HFFc6 (cell line): ENCODE measurements around the gene MYCL. TPM values are rescaled to one million over a fixed set of nuclear protein-coding genes. Genes with fewer than 3 reads are reported as not detected.

Source experiments
- DNase-seq: peaks from one replicate; pipeline ENCODE4 v3.0.0-alpha.2; 2018
- H3K27ac Mint-ChIP-seq: 2 replicates; pipeline ENCODE4 v1.8.0; 2020; ENCODE audit warnings: mild to moderate bottlenecking, mixed read lengths
- H3K27me3 Mint-ChIP-seq: 2 replicates; pipeline ENCODE4 v1.8.0; 2021; ENCODE audit warnings: mild to moderate bottlenecking, moderate library complexity, mixed read lengths; ENCODE audit not compliant: insufficient read depth
- H3K36me3 Mint-ChIP-seq: 2 replicates; pipeline ENCODE4 v1.8.0; 2021; ENCODE audit warnings: low read depth, mixed read lengths
- H3K4me1 Mint-ChIP-seq: 2 replicates; pipeline ENCODE4 v1.8.0; 2020; ENCODE audit warnings: low read depth, mixed read lengths
- H3K4me3 Mint-ChIP-seq: 2 replicates; pipeline ENCODE4 v1.8.0; 2020; ENCODE audit warnings: mild to moderate bottlenecking, moderate library complexity, mixed read lengths
- H3K9me3 Mint-ChIP-seq: 2 replicates; pipeline ENCODE4 v1.8.0; 2020; ENCODE audit warnings: mild to moderate bottlenecking, mixed read lengths
- CTCF ChIP-seq: fragments of 200-600 bp; sonication (generic); IDR thresholded peaks from 2 replicates; pipeline ENCODE4 v1.5.0; 2021; ENCODE audit warnings: antibody characterized with exemption, mild to moderate bottlenecking
- total RNA-seq, 6 experiments: library from RNA; stranded (reverse); fragmentation: NEBNext Ultra II Directional; extraction: Animal tissue kit (Norgen Biotek cat#: 25700); gene quantifications; 2 replicates in 1 of 6; 3 replicates in 5 of 6; pipeline ENCODE4 v1.2.3, GENCODE V29; 2021

MYCL gene
- total RNA-seq, 6 experiments from 2014 or later = 0.17 to 0.52 (median 0.21) TPM

- peaks cover 9% of the 10 kb centered on the region; the same call in 1 of the 2 replicates for H3K36me3 Mint-ChIP-seq
- DNase-seq = no peak
- no peaks in the 10 kb centered on the region for H3K27me3 Mint-ChIP-seq
- peaks cover 13% of the 10 kb centered on the region for H3K4me1 Mint-ChIP-seq
- H3K4me3 Mint-ChIP-seq = no peak overlapping the region
- no peak overlapping the region for H3K27ac Mint-ChIP-seq
- H3K9me3 Mint-ChIP-seq = no peaks in the 10 kb centered on the region
- no peak for TF ChIP-seq CTCF
These were observed 49.4 kb downstream of the MYCL start for GRCh38 chr1:39852214-39852791.

- Mint-ChIP-seq H3K4me1 (peaks cover 29% of the 10 kb centered on the region), H3K27me3 (no peaks in the 10 kb centered on the region), H3K4me3 (no peak overlapping the region), H3K36me3 (peaks cover 9% of the 10 kb centered on the region; the same call in 1 of the 2 replicates), H3K27ac (no peak overlapping the region), H3K9me3 (no peaks in the 10 kb centered on the region)
- DNase-seq = no peak
- TF ChIP-seq CTCF = no peak
These were observed 51.0 kb downstream of the MYCL start for GRCh38 chr1:39850606-39851216.

GRCh38 chr1:39849203-39849602 is 52.5 kb downstream of the MYCL start:
- H3K27me3 Mint-ChIP-seq = no peaks in the 10 kb centered on the region; the same call in 1 of the 2 replicates
- peaks cover 8% of the 10 kb centered on the region; the same call in 1 of the 2 replicates for H3K36me3 Mint-ChIP-seq
- no peak overlapping the region for H3K4me3 Mint-ChIP-seq
- H3K9me3 Mint-ChIP-seq = no peaks in the 10 kb centered on the region
- DNase-seq = no peak
- peaks cover 38% of the 10 kb centered on the region for H3K4me1 Mint-ChIP-seq
- no peak overlapping the region for H3K27ac Mint-ChIP-seq
- TF ChIP-seq CTCF = no peak

- Mint-ChIP-seq H3K27ac (no peak overlapping the region), H3K27me3 (no peaks in the 10 kb centered on the region; the same call in 1 of the 2 replicates), H3K36me3 (peaks cover 20% of the 10 kb centered on the region), H3K4me1 (peaks cover 37% of the 10 kb centered on the region), H3K4me3 (no peak overlapping the region), H3K9me3 (no peaks in the 10 kb centered on the region)
- no peak for DNase-seq
- no peak for TF ChIP-seq CTCF
These were observed 53.8 kb downstream of the MYCL start for GRCh38 chr1:39847940-39848339.

GRCh38 chr1:39846796-39847195 is 54.9 kb downstream of the MYCL start:
- no peaks in the 10 kb centered on the region for H3K9me3 Mint-ChIP-seq
- H3K27ac Mint-ChIP-seq = peak overlapping the region; percentile 67
- H3K27me3 Mint-ChIP-seq = no peaks in the 10 kb centered on the region; the same call in 1 of the 2 replicates
- peaks cover 30% of the 10 kb centered on the region for H3K36me3 Mint-ChIP-seq
- TF ChIP-seq CTCF = no peak
- no peak for DNase-seq
- H3K4me3 Mint-ChIP-seq = peak overlapping the region; percentile 14; the same call in 1 of the 2 replicates
- peaks cover 32% of the 10 kb centered on the region for H3K4me1 Mint-ChIP-seq
